Tibial artery (tissue), 4 donors: ENCODE measurements around the gene TXNRD2.

Experiments
- DNase-seq, 2 donors: peaks; one replicate each; pipeline ENCODE4 v3.0.0-alpha.2; 2019
- H3K27ac ChIP-seq, 2 donors: fragments of 200-600 bp; sonication (generic) in 1 of 2; 1 replicate in 1 of 2; 2 replicates in 1 of 2; pipeline ENCODE4 v1.5.1; 2018 to 2019; ENCODE audit warnings: mild to moderate bottlenecking in 1 of 2
- H3K27me3 ChIP-seq, 2 donors: fragments of 200-600 bp; sonication (generic) in 1 of 2; one replicate each; pipeline versions ENCODE4 v1.5.1 to v1.6.0; 2016 to 2019
- H3K36me3 ChIP-seq, 3 donors: fragments of 200-600 bp; sonication (generic) in 2 of 3; one replicate each; pipeline ENCODE4 v1.5.1; 2016 to 2019; ENCODE audit warnings: mild to moderate bottlenecking in 2 of 3
- H3K4me1 ChIP-seq, 4 donors: fragments of 200-600 bp; sonication (generic) in 2 of 4; 1 replicate in 3 of 4; 2 replicates in 1 of 4; pipeline ENCODE4 v1.5.1; 2016 to 2019
- H3K4me3 ChIP-seq, 2 donors: fragments of 200-600 bp; sonication (generic) in 1 of 2; 1 replicate in 1 of 2; 2 replicates in 1 of 2; pipeline ENCODE4 v1.5.1; 2018 to 2019; ENCODE audit warnings: mild to moderate bottlenecking in 2 of 2
- H3K9me3 ChIP-seq, 3 donors: fragments of 200-600 bp; sonication (generic) in 1 of 3; one replicate each; pipeline ENCODE4 v1.5.1; 2016 to 2019
- intact Hi-C: fragments of 100-400 bp; cut with DNase I; formaldehyde crosslinking; loops from one replicate; pipeline ENCODE4 v1.15.0; 2023; ENCODE audit warnings: low total_unique reads
- TF ChIP-seq, protein P1 (sequence below), 2 experiments: fragments of 200-600 bp in 1 of 2; fragments of 450-650 bp in 1 of 2; IDR thresholded peaks; one replicate each; pipeline ENCODE4 v1.5.1; 2017 to 2019; ENCODE audit warnings: antibody characterized with exemption in 2 of 2, mild to moderate bottlenecking in 1 of 2, moderate library complexity in 1 of 2

The TXNRD2 gene

GRCh38 chr22:19933341-19934241 is 8.0 kb downstream of the TXNRD2 start:
- no peak for DNase-seq

DNA sequence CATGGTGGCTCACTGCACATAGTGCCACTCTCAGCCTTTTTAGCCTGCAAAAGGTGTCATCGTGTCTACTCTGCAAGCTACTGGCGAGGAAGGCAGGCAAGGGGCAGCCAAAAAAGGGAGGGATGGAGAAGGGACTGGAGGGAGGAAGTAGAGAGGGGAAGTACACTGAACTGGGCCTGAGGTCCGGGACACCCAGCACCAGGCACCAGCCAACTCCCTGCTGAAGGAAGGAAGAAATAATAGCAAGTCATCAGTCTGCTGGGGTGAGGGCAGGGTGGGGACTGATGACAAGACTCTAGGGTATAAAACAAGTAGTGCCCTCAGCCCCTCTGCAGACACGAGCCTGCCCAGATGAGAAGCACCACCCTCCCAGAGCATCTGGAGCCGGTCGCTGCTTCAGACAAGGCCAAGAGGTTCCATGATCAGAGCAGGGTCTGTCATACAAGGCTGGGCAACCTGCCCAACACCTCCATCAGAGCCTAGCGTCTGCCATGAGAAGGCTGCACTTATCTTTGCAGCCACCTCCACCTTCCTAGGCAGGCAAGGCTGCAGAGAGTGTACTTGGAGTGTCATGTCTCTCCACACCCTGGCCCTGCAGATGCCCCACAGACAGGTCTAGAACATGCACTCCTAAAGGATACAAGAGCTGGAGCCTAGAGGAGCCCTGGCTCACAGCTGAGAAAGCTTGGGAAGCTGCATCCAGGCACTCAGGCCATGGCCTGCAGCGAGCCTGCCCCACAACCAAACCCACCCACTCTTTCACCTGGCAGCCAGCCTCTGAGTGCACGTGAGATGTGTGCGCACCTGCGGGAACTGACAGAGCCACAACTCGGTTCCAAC is 9.0 kb downstream of the TXNRD2 start:
- peak in 1 of 2 donors; percentile 57 for DNase-seq
- peaks cover 0 to 7% (median 0%) of the 10 kb centered on the region in 4 donors for H3K4me1 ChIP-seq
- H3K36me3 ChIP-seq: peaks cover 0 to 21% (median 0%) of the 10 kb centered on the region in 3 donors
- no peaks in the 10 kb centered on the region for H3K9me3 ChIP-seq
- no peak overlapping the region for H3K27ac ChIP-seq
- TF ChIP-seq, protein P1, sequence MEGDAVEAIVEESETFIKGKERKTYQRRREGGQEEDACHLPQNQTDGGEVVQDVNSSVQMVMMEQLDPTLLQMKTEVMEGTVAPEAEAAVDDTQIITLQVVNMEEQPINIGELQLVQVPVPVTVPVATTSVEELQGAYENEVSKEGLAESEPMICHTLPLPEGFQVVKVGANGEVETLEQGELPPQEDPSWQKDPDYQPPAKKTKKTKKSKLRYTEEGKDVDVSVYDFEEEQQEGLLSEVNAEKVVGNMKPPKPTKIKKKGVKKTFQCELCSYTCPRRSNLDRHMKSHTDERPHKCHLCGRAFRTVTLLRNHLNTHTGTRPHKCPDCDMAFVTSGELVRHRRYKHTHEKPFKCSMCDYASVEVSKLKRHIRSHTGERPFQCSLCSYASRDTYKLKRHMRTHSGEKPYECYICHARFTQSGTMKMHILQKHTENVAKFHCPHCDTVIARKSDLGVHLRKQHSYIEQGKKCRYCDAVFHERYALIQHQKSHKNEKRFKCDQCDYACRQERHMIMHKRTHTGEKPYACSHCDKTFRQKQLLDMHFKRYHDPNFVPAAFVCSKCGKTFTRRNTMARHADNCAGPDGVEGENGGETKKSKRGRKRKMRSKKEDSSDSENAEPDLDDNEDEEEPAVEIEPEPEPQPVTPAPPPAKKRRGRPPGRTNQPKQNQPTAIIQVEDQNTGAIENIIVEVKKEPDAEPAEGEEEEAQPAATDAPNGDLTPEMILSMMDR (IDR thresholded peaks at IDR 0.05): no peak
- intact Hi-C loops: no loop called here
- no peaks in the 10 kb centered on the region for H3K27me3 ChIP-seq
- H3K4me3 ChIP-seq: no peak overlapping the region

More at GRCh38 chr22:19933341-19934241, 8.0 kb downstream of the TXNRD2 start:
- no peaks in the 10 kb centered on the region for H3K27me3 ChIP-seq
- H3K4me3 ChIP-seq: no peak overlapping the region
- TF ChIP-seq, protein P1 (IDR thresholded peaks at IDR 0.05): no peak
- intact Hi-C loops: no loop called here
- peaks cover 0 to 7% (median 0%) of the 10 kb centered on the region in 4 donors for H3K4me1 ChIP-seq
- H3K36me3 ChIP-seq: peaks cover 0 to 21% (median 0%) of the 10 kb centered on the region in 3 donors
- no peaks in the 10 kb centered on the region for H3K9me3 ChIP-seq
- no peak overlapping the region for H3K27ac ChIP-seq

DNA sequence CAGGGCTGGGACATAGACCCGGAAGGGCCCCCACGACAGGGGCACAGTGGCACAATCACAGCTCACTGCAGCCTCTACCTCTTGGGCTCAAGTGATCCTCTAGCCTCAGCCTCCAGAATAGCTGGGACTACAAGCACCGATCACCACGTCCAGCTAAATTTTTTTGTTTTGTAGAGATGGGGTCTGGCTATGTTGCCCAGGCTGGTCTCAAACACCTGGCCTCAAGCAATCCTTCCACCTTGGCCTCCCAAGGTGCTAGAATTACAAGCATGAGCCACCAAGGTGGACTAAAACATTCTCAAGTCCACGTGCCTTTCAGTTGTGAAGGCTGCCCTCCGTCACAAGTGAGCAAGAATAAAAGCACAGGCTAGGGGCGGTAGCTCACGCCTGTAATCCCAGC is 10.1 kb downstream of the TXNRD2 start:
- Histone ChIP-seq H3K9me3 (no peaks in the 10 kb centered on the region), H3K27me3 (no peaks in the 10 kb centered on the region), H3K4me3 (no peak overlapping the region), H3K36me3 (peaks cover 0 to 21% (median 0%) of the 10 kb centered on the region in 3 donors), H3K4me1 (peaks cover 0 to 7% (median 0%) of the 10 kb centered on the region in 4 donors), H3K27ac (no peak overlapping the region)
- TF ChIP-seq, protein P1 (IDR thresholded peaks at IDR 0.05): no peak
- no peak for DNase-seq
- intact Hi-C loops: no loop called here

- TF ChIP-seq, protein P1 (IDR thresholded peaks at IDR 0.05): no peak
- no peak for DNase-seq
- intact Hi-C loops: no loop called here
- H3K9me3 ChIP-seq: no peaks in the 10 kb centered on the region
- no peaks in the 10 kb centered on the region for H3K27me3 ChIP-seq
- no peak overlapping the region for H3K27ac ChIP-seq
- no peak overlapping the region for H3K4me3 ChIP-seq
- H3K36me3 ChIP-seq: peaks cover 0 to 20% (median 0%) of the 10 kb centered on the region in 3 donors
- H3K4me1 ChIP-seq: peaks cover 0 to 7% (median 0%) of the 10 kb centered on the region in 4 donors
Observed at GRCh38 chr22:19930551-19931486, 10.8 kb downstream of the TXNRD2 start.
